Measurements from ENCODE around the gene NHLH1.

DNA sequence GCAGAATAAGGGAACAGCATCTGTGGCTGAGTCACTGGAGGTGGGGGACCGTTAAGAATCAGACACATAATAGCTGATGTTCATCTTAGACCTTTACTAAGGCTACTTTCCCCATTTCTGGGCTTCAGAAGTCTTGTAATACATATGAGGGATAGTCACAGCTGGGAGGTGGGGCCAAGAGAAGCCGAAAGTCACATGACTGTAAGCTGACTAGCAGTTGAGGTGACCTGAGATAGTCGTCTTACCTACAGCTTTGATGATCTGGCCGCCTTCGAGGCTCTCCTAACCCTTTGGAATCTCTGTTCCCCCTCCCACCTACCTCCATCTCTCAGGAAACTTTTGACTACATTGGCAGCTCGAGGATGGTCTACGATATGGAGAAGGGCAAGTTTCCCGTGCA lies 14.3 kb upstream of the NHLH1 start:
- TF ChIP-seq, protein P1, sequence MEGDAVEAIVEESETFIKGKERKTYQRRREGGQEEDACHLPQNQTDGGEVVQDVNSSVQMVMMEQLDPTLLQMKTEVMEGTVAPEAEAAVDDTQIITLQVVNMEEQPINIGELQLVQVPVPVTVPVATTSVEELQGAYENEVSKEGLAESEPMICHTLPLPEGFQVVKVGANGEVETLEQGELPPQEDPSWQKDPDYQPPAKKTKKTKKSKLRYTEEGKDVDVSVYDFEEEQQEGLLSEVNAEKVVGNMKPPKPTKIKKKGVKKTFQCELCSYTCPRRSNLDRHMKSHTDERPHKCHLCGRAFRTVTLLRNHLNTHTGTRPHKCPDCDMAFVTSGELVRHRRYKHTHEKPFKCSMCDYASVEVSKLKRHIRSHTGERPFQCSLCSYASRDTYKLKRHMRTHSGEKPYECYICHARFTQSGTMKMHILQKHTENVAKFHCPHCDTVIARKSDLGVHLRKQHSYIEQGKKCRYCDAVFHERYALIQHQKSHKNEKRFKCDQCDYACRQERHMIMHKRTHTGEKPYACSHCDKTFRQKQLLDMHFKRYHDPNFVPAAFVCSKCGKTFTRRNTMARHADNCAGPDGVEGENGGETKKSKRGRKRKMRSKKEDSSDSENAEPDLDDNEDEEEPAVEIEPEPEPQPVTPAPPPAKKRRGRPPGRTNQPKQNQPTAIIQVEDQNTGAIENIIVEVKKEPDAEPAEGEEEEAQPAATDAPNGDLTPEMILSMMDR (IDR thresholded peaks at IDR 0.05; ENCODE audit: borderline replicate concordance, extremely low read depth, low read length, poor library complexity, severe bottlenecking), result no peak
- no peak for TF ChIP-seq EZH2 (IDR thresholded peaks at IDR 0.05; ENCODE audit: borderline replicate concordance, low read depth, low read length, severe bottlenecking)

All from DND-41 (cell line).